ENCODE data around the gene PARD3.

The PARD3 gene

GRCh38 chr10:34104829-34105572 lies 710.1 kb downstream of the PARD3 start:
- POLR2A ChIA-PET: no interaction called here
- TF ChIP-seq CTCF (IDR thresholded peaks at IDR 0.05; ENCODE audit: insufficient read depth, low read length, missing control alignments): no peak
- CTCF ChIA-PET: no interaction called here
- no peak for DNase-seq (ENCODE audit: low read depth, low spot score)
- H3K4me3 ChIP-seq (ENCODE audit: low read depth, low read length): no peak overlapping the region

- POLR2A ChIA-PET: interaction anchor here (0.8 kb wide), 1 partner anchor 187 kb away, joined by 3 read pairs; no protein-coding TSS in a partner anchor
- no peak overlapping the region for H3K4me3 ChIP-seq (ENCODE audit: low read depth, low read length)
- DNase-seq (ENCODE audit: low read depth, low spot score): peak; percentile 62
- TF ChIP-seq CTCF (IDR thresholded peaks at IDR 0.05; ENCODE audit: insufficient read depth, low read length, missing control alignments): no peak
- CTCF ChIA-PET: interaction anchor here (1.0 to 1.3 kb wide), 3 partner anchors 10 to 23 kb away, joined by 3 to 4 read pairs (median 3); no protein-coding TSS in a partner anchor
Observed at GRCh38 chr10:34102893-34103506, 712.1 kb downstream of the PARD3 start.

- no peak for DNase-seq (ENCODE audit: low read depth, low spot score)
- H3K4me3 ChIP-seq (ENCODE audit: low read depth, low read length): no peak overlapping the region
- ChIA-PET CTCF (interaction anchor here (1.0 to 1.3 kb wide), 3 partner anchors 10 to 24 kb away, joined by 3 to 4 read pairs (median 3); no protein-coding TSS in a partner anchor), POLR2A (interaction anchor here (0.8 kb wide), 1 partner anchor 188 kb away, joined by 3 read pairs; no protein-coding TSS in a partner anchor)
- TF ChIP-seq CTCF (IDR thresholded peaks at IDR 0.05; ENCODE audit: insufficient read depth, low read length, missing control alignments): no peak
Observed at GRCh38 chr10:34102237-34102673, 712.8 kb downstream of the PARD3 start.

- POLR2A ChIA-PET: no interaction called here
- no peak overlapping the region for H3K4me3 ChIP-seq (ENCODE audit: low read depth, low read length)
- CTCF ChIA-PET: no interaction called here
- no peak for TF ChIP-seq CTCF (IDR thresholded peaks at IDR 0.05; ENCODE audit: insufficient read depth, low read length, missing control alignments)
- DNase-seq (ENCODE audit: low read depth, low spot score): no peak
Observed at GRCh38 chr10:34101001-34101400, 714.1 kb downstream of the PARD3 start.

- POLR2A ChIA-PET: no interaction called here
- CTCF ChIA-PET: no interaction called here
- no peak overlapping the region for H3K4me3 ChIP-seq (ENCODE audit: low read depth, low read length)
- no peak for DNase-seq (ENCODE audit: low read depth, low spot score)
- TF ChIP-seq CTCF (IDR thresholded peaks at IDR 0.05; ENCODE audit: insufficient read depth, low read length, missing control alignments): no peak
Observed at GRCh38 chr10:34098821-34099567, 716.1 kb downstream of the PARD3 start.

GRCh38 chr10:34097682-34098081 lies 717.4 kb downstream of the PARD3 start:
- ChIA-PET POLR2A (no interaction called here), CTCF (no interaction called here)
- no peak for TF ChIP-seq CTCF (IDR thresholded peaks at IDR 0.05; ENCODE audit: insufficient read depth, low read length, missing control alignments)
- no peak for DNase-seq (ENCODE audit: low read depth, low spot score)
- H3K4me3 ChIP-seq (ENCODE audit: low read depth, low read length): no peak overlapping the region

Measured in AG04449 (cell line).